Endodermal cell (in vitro differentiated cells): ENCODE data around the gene SIGLEC14. TPM values are rescaled to one million over a fixed set of nuclear protein-coding genes. Genes with fewer than 3 reads are reported as not detected.

ENCODE experiments used
- DNase-seq: peaks from one replicate; pipeline ENCODE4 v3.0.0-alpha.2; 2017
- H3K27ac ChIP-seq: 2 replicates; pipeline ENCODE4 v1.5.1; 2013; ENCODE audit warnings: mild to moderate bottlenecking, low read depth, low read length, moderate library complexity
- H3K27me3 ChIP-seq: 2 replicates; pipeline ENCODE4 v1.6.1; 2013; ENCODE audit warnings: mild to moderate bottlenecking, low read length, moderate library complexity; ENCODE audit not compliant: insufficient read depth, control insufficient read depth, poor library complexity, severe bottlenecking
- H3K36me3 ChIP-seq: 2 replicates; pipeline ENCODE4 v1.7.0; 2013; ENCODE audit warnings: mild to moderate bottlenecking, low read length, moderate library complexity; ENCODE audit not compliant: control insufficient read depth, insufficient read depth
- H3K4me1 ChIP-seq: one replicate; pipeline ENCODE4 v1.7.0; 2013; ENCODE audit warnings: low read length; ENCODE audit not compliant: control insufficient read depth, insufficient read depth
- H3K4me3 ChIP-seq: 2 replicates; pipeline ENCODE4 v1.5.1; 2013; ENCODE audit warnings: mild to moderate bottlenecking, low read length, moderate library complexity
- H3K9ac ChIP-seq: 2 replicates; pipeline ENCODE4 v1.6.1; 2013; ENCODE audit warnings: mild to moderate bottlenecking, low read length, moderate library complexity; ENCODE audit not compliant: poor library complexity, severe bottlenecking; ENCODE audit errors: extremely low read depth
- H3K9me3 ChIP-seq: 2 replicates; pipeline ENCODE4 v1.6.1; 2013; ENCODE audit warnings: mild to moderate bottlenecking, low read length, moderate library complexity; ENCODE audit not compliant: control insufficient read depth
- H3K27ac Mint-ChIP-seq: 2 replicates; pipeline ENCODE4 v1.8.0; 2020; ENCODE audit warnings: mixed read lengths
- H3K27me3 Mint-ChIP-seq: 2 replicates; pipeline ENCODE4 v1.8.0; 2021; ENCODE audit warnings: mild to moderate bottlenecking, mixed read lengths; ENCODE audit not compliant: insufficient read depth
- H3K36me3 Mint-ChIP-seq: 2 replicates; pipeline ENCODE4 v1.8.0; 2020; ENCODE audit warnings: low read depth, mixed read lengths
- H3K4me1 Mint-ChIP-seq: 2 replicates; pipeline ENCODE4 v1.8.0; 2020; ENCODE audit warnings: mixed read lengths
- H3K4me3 Mint-ChIP-seq: 2 replicates; pipeline ENCODE4 v1.8.0; 2020; ENCODE audit warnings: mild to moderate bottlenecking, moderate library complexity, mixed read lengths
- H3K9me3 Mint-ChIP-seq: 2 replicates; pipeline ENCODE4 v1.8.0; 2020; ENCODE audit warnings: mild to moderate bottlenecking, mixed read lengths
- WGBS, 2 experiments: methylation state at CpG; one replicate each; pipeline versions ENCODE4 v1.1.5 to v1.1.7; 2013; ENCODE audit warnings: missing lambda C conversion rate in 2 of 2, mixed read lengths in 1 of 2; ENCODE audit not compliant: insufficient coverage in 1 of 2, insufficient read length in 1 of 2; 5-methylcytosine and 5-hydroxymethylcytosine counted together
- total RNA-seq, 2 donors: library from RNA; stranded (reverse); fragmentation: NEBNext Ultra II Directional in 1 of 2; extraction: Animal tissue kit (Norgen Biotek cat#: 25700) in 1 of 2; gene quantifications; 2 replicates in 1 of 2; 3 replicates in 1 of 2; pipeline ENCODE4 v1.2.1, GENCODE V29; 2021
- TF ChIP-seq, protein P1 (sequence below): fragments of 200-600 bp; sonication (generic); conservative IDR thresholded peaks from 2 replicates; pipeline ENCODE4 v1.5.0; 2021; ENCODE audit warnings: antibody characterized with exemption, mild to moderate bottlenecking

SIGLEC14 gene
- total RNA-seq, 2 donors from 2014 or later, result not detected

- no peak overlapping the region for H3K27ac ChIP-seq
- H3K27me3 ChIP-seq, result peaks cover 11% of the 10 kb centered on the region
- peaks cover 17% of the 10 kb centered on the region for H3K27me3 Mint-ChIP-seq
- H3K36me3 ChIP-seq, result no peaks in the 10 kb centered on the region
- WGBS, 2 experiments, result 88 to 92% methylated on average over 8 of the region's 8 CpGs
- H3K4me3 ChIP-seq, result peak overlapping the region; percentile 94
- peak overlapping the region; percentile 76 for H3K4me3 Mint-ChIP-seq
- no peaks in the 10 kb centered on the region for H3K36me3 Mint-ChIP-seq
- DNase-seq, result no peak
- H3K9ac ChIP-seq, result no peak overlapping the region
- peaks cover 13% of the 10 kb centered on the region for H3K4me1 Mint-ChIP-seq
- H3K9me3 ChIP-seq, result no peaks in the 10 kb centered on the region
- no peak overlapping the region for H3K27ac Mint-ChIP-seq
- TF ChIP-seq, protein P1, sequence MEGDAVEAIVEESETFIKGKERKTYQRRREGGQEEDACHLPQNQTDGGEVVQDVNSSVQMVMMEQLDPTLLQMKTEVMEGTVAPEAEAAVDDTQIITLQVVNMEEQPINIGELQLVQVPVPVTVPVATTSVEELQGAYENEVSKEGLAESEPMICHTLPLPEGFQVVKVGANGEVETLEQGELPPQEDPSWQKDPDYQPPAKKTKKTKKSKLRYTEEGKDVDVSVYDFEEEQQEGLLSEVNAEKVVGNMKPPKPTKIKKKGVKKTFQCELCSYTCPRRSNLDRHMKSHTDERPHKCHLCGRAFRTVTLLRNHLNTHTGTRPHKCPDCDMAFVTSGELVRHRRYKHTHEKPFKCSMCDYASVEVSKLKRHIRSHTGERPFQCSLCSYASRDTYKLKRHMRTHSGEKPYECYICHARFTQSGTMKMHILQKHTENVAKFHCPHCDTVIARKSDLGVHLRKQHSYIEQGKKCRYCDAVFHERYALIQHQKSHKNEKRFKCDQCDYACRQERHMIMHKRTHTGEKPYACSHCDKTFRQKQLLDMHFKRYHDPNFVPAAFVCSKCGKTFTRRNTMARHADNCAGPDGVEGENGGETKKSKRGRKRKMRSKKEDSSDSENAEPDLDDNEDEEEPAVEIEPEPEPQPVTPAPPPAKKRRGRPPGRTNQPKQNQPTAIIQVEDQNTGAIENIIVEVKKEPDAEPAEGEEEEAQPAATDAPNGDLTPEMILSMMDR, result no peak
- no peaks in the 10 kb centered on the region for H3K4me1 ChIP-seq
- no peaks in the 10 kb centered on the region for H3K9me3 Mint-ChIP-seq
These were observed 51.1 kb downstream of the SIGLEC14 start for GRCh38 chr19:51595190-51596175.

- Mint-ChIP-seq H3K27ac (peak overlapping the region; percentile 67), H3K4me3 (peak overlapping the region; percentile 76), H3K36me3 (peaks cover 2% of the 10 kb centered on the region), H3K4me1 (peaks cover 13% of the 10 kb centered on the region), H3K9me3 (no peaks in the 10 kb centered on the region), H3K27me3 (peaks cover 11% of the 10 kb centered on the region)
- H3K27ac ChIP-seq, result no peak overlapping the region
- 37 to 55% methylated on average over 6 of the region's 6 CpGs for WGBS, 2 experiments
- peak overlapping the region; percentile 44 for H3K9ac ChIP-seq
- no peaks in the 10 kb centered on the region for H3K4me1 ChIP-seq
- H3K36me3 ChIP-seq, result peaks cover under 1% of the 10 kb centered on the region
- peak overlapping the region; percentile 94 for H3K4me3 ChIP-seq
- H3K9me3 ChIP-seq, result no peaks in the 10 kb centered on the region
- DNase-seq, result no peak
- peaks cover 11% of the 10 kb centered on the region for H3K27me3 ChIP-seq
- TF ChIP-seq, protein P1, result no peak
These were observed 51.9 kb downstream of the SIGLEC14 start for GRCh38 chr19:51594774-51595109.

GRCh38 chr19:51593969-51594773 lies 52.5 kb downstream of the SIGLEC14 start:
- peaks cover 11% of the 10 kb centered on the region for H3K27me3 Mint-ChIP-seq
- no peaks in the 10 kb centered on the region for H3K4me1 ChIP-seq
- peak overlapping the region; percentile 44 for H3K9ac ChIP-seq
- peaks cover 6% of the 10 kb centered on the region for H3K36me3 ChIP-seq
- H3K36me3 Mint-ChIP-seq, result peaks cover 6% of the 10 kb centered on the region
- H3K4me3 ChIP-seq, result peak overlapping the region; percentile 94
- peak; percentile 95 for DNase-seq
- no peaks in the 10 kb centered on the region for H3K9me3 Mint-ChIP-seq
- H3K27me3 ChIP-seq, result peaks cover 11% of the 10 kb centered on the region
- no peaks in the 10 kb centered on the region for H3K9me3 ChIP-seq
- no peak overlapping the region for H3K27ac ChIP-seq
- H3K4me1 Mint-ChIP-seq, result peaks cover 13% of the 10 kb centered on the region
- TF ChIP-seq, protein P1, result no peak
- H3K4me3 Mint-ChIP-seq, result peak overlapping the region; percentile 76
- 1 to 2% methylated on average over 39 to 61 of the region's 61 CpGs for WGBS, 2 experiments
- peak overlapping the region; percentile 67 for H3K27ac Mint-ChIP-seq
